Prostate gland (tissue), 2 donors: ENCODE data around the gene TBC1D16. TPM values are rescaled to one million over a fixed set of nuclear protein-coding genes. Genes with fewer than 3 reads are reported as not detected.
"Not testable (repeated sequence)": the region's sequence is repeated elsewhere in the genome, so short reads cannot be mapped to it uniquely, and the experiment has no call there.

Experiments used
- DNase-seq: peaks from one replicate; pipeline ENCODE4 v3.0.0-alpha.2; 2019; ENCODE audit warnings: low spot score
- H3K27ac ChIP-seq, 2 donors: fragments of 200-600 bp; sonication (generic); 2 replicates each; pipeline ENCODE4 v1.5.1; 2017 to 2019
- H3K27me3 ChIP-seq: fragments of 200-600 bp; sonication (generic); replicated peaks from 2 replicates; pipeline ENCODE4 v1.5.1; 2019; ENCODE audit not compliant: insufficient read depth
- H3K36me3 ChIP-seq, 2 donors: fragments of 200-600 bp; sonication (generic); 1 replicate in 1 of 2; 2 replicates in 1 of 2; pipeline versions ENCODE4 v1.5.1 to v1.8.1; 2017 to 2019
- H3K4me1 ChIP-seq: fragments of 200-600 bp; sonication (generic); replicated peaks from 2 replicates; pipeline ENCODE4 v1.5.1; 2019
- H3K4me3 ChIP-seq, 2 donors: fragments of 200-600 bp; sonication (generic); 2 replicates each; pipeline ENCODE4 v1.5.1; 2017 to 2019
- H3K9me3 ChIP-seq: fragments of 200-600 bp; sonication (generic); 2 replicates; pipeline ENCODE4 v1.5.1; 2017
- POLR2A ChIP-seq: fragments of 450-650 bp; IDR thresholded peaks from one replicate; pipeline ENCODE4 v1.6.1; 2016; ENCODE audit warnings: antibody characterized with exemption, mild to moderate bottlenecking
- POLR2AphosphoS5 ChIP-seq: sonication (generic); formaldehyde crosslinking; IDR thresholded peaks from one replicate; pipeline ENCODE4 v1.6.1; 2017; ENCODE audit warnings: antibody characterized with exemption
- WGBS: methylation state at CpG from one replicate; pipeline ENCODE4 v1.1.5; 2018; 5-methylcytosine and 5-hydroxymethylcytosine counted together
- intact Hi-C: fragments of 100-400 bp; cut with DNase I; formaldehyde crosslinking; loops from one replicate; pipeline ENCODE4 v1.14.2; 2022
- total RNA-seq, 2 donors: library from RNA; depleted of rRNA; stranded (reverse); fragments of >200 nt; gene quantifications; one replicate each; pipeline ENCODE4 v1.1.0, GENCODE V29; 2016
- TF ChIP-seq, protein P1 (sequence below), 4 experiments: fragments of 200-600 bp in 2 of 4; fragments of 450-650 bp in 2 of 4; sonication (generic) in 2 of 4; IDR thresholded peaks; 1 replicate in 3 of 4; 2 replicates in 1 of 4; pipeline ENCODE4 v1.5.1; 2016 to 2019; ENCODE audit warnings: antibody characterized with exemption in 4 of 4, mild to moderate bottlenecking in 2 of 4, moderate library complexity in 2 of 4

The TBC1D16 gene
- total RNA-seq, 2 donors from 2014 or later: 29.1 to 41.9 TPM

DNA sequence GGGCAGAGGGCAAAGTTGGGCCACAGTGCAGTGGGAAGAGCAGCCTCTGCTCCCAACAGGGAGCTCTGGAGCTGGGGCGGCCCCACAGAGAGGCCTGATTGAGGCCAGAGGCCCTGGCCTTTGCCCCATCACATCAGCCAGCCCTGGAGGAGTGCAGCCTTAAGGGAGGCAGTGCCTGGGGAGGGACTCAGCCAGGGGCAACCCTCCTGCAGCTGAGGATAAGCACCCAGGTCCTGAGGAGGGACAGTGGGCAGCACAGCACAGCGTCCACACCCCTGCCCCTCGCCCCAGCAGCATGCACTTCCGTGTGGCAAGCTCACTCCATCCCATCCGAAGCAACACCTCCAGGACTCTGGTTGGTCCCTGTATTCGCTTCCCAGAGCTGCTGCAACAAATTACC is 134.5 kb downstream of the TBC1D16 start:
- no peak overlapping the region for H3K4me3 ChIP-seq
- H3K36me3 ChIP-seq: no peaks in the 10 kb centered on the region
- TF ChIP-seq POLR2AphosphoS5 (no peak), POLR2A (no peak)
- TF ChIP-seq, protein P1, sequence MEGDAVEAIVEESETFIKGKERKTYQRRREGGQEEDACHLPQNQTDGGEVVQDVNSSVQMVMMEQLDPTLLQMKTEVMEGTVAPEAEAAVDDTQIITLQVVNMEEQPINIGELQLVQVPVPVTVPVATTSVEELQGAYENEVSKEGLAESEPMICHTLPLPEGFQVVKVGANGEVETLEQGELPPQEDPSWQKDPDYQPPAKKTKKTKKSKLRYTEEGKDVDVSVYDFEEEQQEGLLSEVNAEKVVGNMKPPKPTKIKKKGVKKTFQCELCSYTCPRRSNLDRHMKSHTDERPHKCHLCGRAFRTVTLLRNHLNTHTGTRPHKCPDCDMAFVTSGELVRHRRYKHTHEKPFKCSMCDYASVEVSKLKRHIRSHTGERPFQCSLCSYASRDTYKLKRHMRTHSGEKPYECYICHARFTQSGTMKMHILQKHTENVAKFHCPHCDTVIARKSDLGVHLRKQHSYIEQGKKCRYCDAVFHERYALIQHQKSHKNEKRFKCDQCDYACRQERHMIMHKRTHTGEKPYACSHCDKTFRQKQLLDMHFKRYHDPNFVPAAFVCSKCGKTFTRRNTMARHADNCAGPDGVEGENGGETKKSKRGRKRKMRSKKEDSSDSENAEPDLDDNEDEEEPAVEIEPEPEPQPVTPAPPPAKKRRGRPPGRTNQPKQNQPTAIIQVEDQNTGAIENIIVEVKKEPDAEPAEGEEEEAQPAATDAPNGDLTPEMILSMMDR (IDR thresholded peaks at IDR 0.05): no peak
- H3K4me1 ChIP-seq: no peaks in the 10 kb centered on the region
- no peaks in the 10 kb centered on the region for H3K9me3 ChIP-seq
- DNase-seq: no peak
- WGBS: 88% methylated on average over 6 of the region's 6 CpGs
- no peaks in the 10 kb centered on the region for H3K27me3 ChIP-seq
- intact Hi-C loops: no loop called here
- H3K27ac ChIP-seq: no peak overlapping the region

DNA sequence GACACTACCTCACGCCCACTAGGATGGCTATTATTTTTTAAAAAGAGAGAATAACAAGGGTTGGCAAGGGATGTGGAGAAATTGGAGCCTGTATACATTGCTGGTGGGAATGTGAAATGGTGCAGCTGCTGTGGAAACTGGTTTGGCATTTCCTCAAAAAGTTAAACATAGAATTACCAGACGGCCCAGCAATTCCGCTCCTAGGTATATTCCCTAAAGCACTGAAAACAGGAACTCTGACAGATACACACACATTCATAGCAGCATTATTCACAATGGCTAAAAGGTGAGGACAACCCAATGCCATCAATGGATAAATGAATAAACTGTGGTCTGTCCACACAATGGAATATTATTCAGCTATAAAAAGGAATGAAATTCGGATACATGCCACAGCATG is 136.1 kb downstream of the TBC1D16 start:
- TF ChIP-seq POLR2A (no peak), POLR2AphosphoS5 (no peak)
- TF ChIP-seq, protein P1 (IDR thresholded peaks at IDR 0.05): no peak
- no peaks in the 10 kb centered on the region for H3K27me3 ChIP-seq
- WGBS: 88% methylated on average over 4 of the region's 4 CpGs

DNA sequence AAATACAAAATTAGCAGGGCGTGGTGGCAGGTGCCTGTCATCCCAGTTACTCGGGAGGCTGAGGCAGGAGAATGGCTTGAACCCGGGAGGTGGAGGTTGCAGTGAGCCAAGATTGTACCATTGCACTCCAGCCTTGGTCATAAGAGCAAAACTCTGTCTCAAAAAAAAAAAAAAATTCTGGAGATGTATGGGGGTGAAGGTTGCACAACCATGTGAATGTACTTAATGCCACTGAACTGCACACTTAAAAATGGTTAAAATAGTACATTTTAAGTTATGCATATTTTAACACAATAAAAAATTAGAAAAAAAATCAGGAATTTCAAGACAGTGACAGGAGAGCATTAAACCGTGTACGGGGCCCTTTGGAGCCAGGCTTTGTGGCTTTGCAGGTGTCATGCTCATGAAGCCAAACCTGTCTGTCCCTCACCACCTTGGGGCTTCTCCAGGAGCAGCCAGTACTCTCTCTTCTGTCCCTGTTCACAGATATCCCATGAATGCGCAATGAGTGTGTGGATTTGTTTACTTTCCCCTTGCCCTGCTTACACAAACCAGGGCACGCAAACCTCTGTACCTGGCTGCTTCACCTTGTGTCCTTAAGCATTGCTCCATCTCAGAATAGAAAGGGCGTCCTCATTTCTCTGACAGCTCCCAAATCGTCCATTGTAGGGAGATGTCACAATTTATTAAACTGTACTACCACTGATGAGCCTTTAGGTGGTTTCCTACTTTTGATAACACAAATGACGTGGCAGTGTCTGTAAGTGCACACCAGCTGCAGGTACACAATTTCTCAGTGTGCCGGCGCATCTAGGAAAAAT is 138.2 kb downstream of the TBC1D16 start:
- peak; percentile 20 for DNase-seq
- intact Hi-C loops: no loop called here

More for the DNA sequence above, 136.1 kb downstream of the TBC1D16 start:
- Histone ChIP-seq H3K4me3 (no peak overlapping the region), H3K4me1 (no peaks in the 10 kb centered on the region), H3K27ac (no peak overlapping the region), H3K36me3 (no peaks in the 10 kb centered on the region), H3K9me3 (no peaks in the 10 kb centered on the region)
- intact Hi-C loops: no loop called here
- DNase-seq: no peak

DNA sequence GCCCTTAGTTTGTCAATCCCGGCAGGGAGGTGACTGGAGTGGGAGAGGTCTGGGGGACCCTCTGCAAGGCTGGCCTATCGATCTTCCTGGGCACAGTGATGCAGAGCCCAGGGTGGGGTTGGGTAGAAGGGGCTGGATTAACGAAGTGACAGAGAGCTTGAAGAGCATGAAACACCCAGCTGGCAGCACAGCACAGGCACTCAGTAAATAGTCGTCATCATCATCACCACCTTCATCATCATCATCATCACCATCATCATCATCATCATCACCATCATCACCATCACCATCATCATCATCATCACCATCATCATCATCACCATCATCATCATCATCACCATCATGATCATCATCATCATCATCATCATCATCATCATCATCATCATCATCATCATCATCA is 142.2 kb downstream of the TBC1D16 start:
- DNase-seq, H3K27ac ChIP-seq, H3K4me1 ChIP-seq, H3K36me3 ChIP-seq, intact Hi-C loops, H3K4me3 ChIP-seq, H3K9me3 ChIP-seq, H3K27me3 ChIP-seq: not testable (repeated sequence)
- WGBS: 84% methylated on average over 4 of the region's 4 CpGs

More for the DNA sequence above, 138.2 kb downstream of the TBC1D16 start:
- H3K4me3 ChIP-seq: no peak overlapping the region
- no peaks in the 10 kb centered on the region for H3K27me3 ChIP-seq
- TF ChIP-seq, protein P1 (IDR thresholded peaks at IDR 0.05): no peak
- TF ChIP-seq POLR2AphosphoS5 (no peak), POLR2A (no peak)
- H3K36me3 ChIP-seq: no peaks in the 10 kb centered on the region
- no peaks in the 10 kb centered on the region for H3K9me3 ChIP-seq
- no peak overlapping the region for H3K27ac ChIP-seq
- no peaks in the 10 kb centered on the region for H3K4me1 ChIP-seq
- 63% methylated on average over 12 of the region's 12 CpGs for WGBS

DNA sequence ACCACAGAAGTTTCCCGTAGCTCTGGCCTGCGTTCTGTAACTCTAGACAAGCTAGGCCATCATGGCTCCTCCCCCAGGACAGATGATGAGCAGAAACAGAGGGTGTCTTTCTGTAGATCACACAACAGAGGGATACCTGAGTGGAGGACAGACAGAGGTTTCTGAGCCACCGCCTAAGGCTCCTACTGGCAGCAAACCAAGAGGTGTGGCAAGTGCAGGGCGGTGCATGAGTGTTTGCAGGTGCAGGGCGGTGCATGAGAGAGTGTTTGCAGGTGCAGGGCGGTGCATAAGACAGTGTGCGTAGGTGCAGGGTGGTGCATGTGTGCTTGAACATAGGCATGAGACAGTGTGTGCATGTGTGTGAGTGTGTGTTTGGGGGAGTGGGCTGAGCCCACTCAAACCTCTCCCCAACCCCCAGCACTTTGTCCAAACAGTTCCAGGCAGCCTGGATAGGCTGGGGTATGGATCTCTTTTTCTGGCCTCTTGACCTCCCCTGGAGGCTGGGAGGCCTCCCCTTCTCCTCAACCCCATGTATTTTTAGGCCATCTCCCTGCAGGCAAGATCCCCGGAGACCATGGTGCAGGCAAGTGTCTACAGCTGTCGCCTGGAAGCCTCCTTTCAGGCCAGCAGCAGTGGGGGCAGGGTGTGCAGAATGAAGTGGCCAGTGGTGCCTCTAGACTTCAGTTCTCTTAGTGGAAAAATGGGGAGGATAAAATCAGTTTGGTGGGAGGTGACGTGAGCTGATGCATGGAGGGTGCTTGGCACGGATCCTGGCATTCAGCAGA is 143.0 kb downstream of the TBC1D16 start:
- intact Hi-C loops: no loop called here
- Histone ChIP-seq H3K4me1 (no peaks in the 10 kb centered on the region), H3K27me3 (no peaks in the 10 kb centered on the region), H3K9me3 (no peaks in the 10 kb centered on the region), H3K27ac (no peak overlapping the region), H3K4me3 (no peak overlapping the region), H3K36me3 (no peaks in the 10 kb centered on the region)
- DNase-seq: peak; percentile 43
- no peak for TF ChIP-seq POLR2A
- TF ChIP-seq, protein P1 (IDR thresholded peaks at IDR 0.05): no peak
- no peak for TF ChIP-seq POLR2AphosphoS5
- whole genome bisulfite sequencing: 48% methylated on average over 11 of the region's 11 CpGs
